Measurements from ENCODE around the gene RAD50. TPM values are rescaled to one million over a fixed set of nuclear protein-coding genes. Genes with fewer than 3 reads are reported as not detected.

RAD50 gene
- polyA plus RNA-seq, 1 of the 3 experiments (the other 2 are of a cell fraction): 20.0 TPM

- peaks cover 27% of the 10 kb centered on the region for H3F3A ChIP-seq (replicated peaks; ENCODE audit: insufficient read depth)
- no peaks in the 10 kb centered on the region for H3K36me3 ChIP-seq (replicated peaks in 1 of 2; ENCODE audit: control insufficient read depth in 1 of 2, insufficient read depth in 2 of 2, low read length in 1 of 2)
- H3K79me2 ChIP-seq (ENCODE audit: insufficient read depth): no peaks in the 10 kb centered on the region
- DNase-seq: no peak
- H3K4me1 ChIP-seq (ENCODE audit: control insufficient read depth in 1 of 2, insufficient read depth in 2 of 2, low read depth in 1 of 2, low read length in 1 of 2): peaks cover 0 to 26% of the 10 kb centered on the region in 2 experiments; a peak in 3 of 4 replicates
- CTCF ChIA-PET: interaction anchor here (1.2 to 1.4 kb wide), 2 partner anchors 11 to 150 kb away, joined by 3 to 4 read pairs; no protein-coding TSS in a partner anchor
- POLR2A ChIA-PET: no interaction called here
- WGBS (ENCODE audit: low lambda C conversion rate): 19% methylated on average over 7 of the region's 7 CpGs
- peak overlapping the region; percentile 17; the same call in 1 of the 2 replicates for H3K4me2 ChIP-seq
- no peak overlapping the region for H3K9ac ChIP-seq
- H3K9me3 ChIP-seq: no peaks in the 10 kb centered on the region
- H3K27ac ChIP-seq (ENCODE audit: low read depth in 2 of 2, low read length in 1 of 2): peak overlapping the region in 1 of 2 experiments; percentile 68; a peak in 2 of 4 replicates
- H4K20me1 ChIP-seq (ENCODE audit: insufficient read depth): no peaks in the 10 kb centered on the region
- no peaks in the 10 kb centered on the region for H3K9me2 ChIP-seq
- peak overlapping the region; percentile 19; the same call in 1 of the 2 replicates for H2AFZ ChIP-seq (ENCODE audit: low read depth)
- H3K27me3 ChIP-seq (ENCODE audit: insufficient read depth): no peaks in the 10 kb centered on the region
- H3K4me3 ChIP-seq (ENCODE audit: low read depth in 2 of 2, low read length in 1 of 2): no peak overlapping the region
- TF ChIP-seq MAX (IDR thresholded peaks at IDR 0.05; ENCODE audit: low read depth) (peak; percentile 72), RCOR1 (IDR thresholded peaks at IDR 0.05; ENCODE audit: low read length) (no peak), JUND (IDR thresholded peaks at IDR 0.05) (peak; percentile 72), PBX3 (IDR thresholded peaks at IDR 0.05) (peak; percentile 61), GATA2 (CRISPR knock-in tag; IDR thresholded peaks at IDR 0.05) (no peak), ELF1 (IDR thresholded peaks at IDR 0.05) (no peak), RXRA (IDR thresholded peaks at IDR 0.05; ENCODE audit: borderline replicate concordance, low read depth) (peak; percentile 83; the same call in 1 of the 2 replicates), RAD21 (IDR thresholded peaks at IDR 0.05; ENCODE audit: low read length) (no peak; the same call in 1 of the 2 replicates), EZH2phosphoT487 (IDR thresholded peaks at IDR 0.05; ENCODE audit: borderline replicate concordance, low read depth) (no peak), MXI1 (IDR thresholded peaks at IDR 0.05; ENCODE audit: low read depth, low read length) (no peak), CTCF (IDR thresholded peaks at IDR 0.05) (peak; percentile 64), TCF12 (IDR thresholded peaks at IDR 0.05) (peak; percentile 69), POLR2AphosphoS5 (IDR thresholded peaks at IDR 0.05; ENCODE audit: low read depth, low read length) (0 out of 2 replicates have a peak, but pooled peaks have one; percentile 17), ZBTB33 (IDR thresholded peaks at IDR 0.05; ENCODE audit: borderline replicate concordance, low read depth) (no peak), USF1 (IDR thresholded peaks at IDR 0.05; ENCODE audit: borderline replicate concordance, low read depth) (no peak), CHD2 (IDR thresholded peaks at IDR 0.05; ENCODE audit: low read length, partially characterized antibody) (no peak), RFX5 (IDR thresholded peaks at IDR 0.05; ENCODE audit: low read length) (no peak), NFIC (IDR thresholded peaks at IDR 0.05; ENCODE audit: borderline replicate concordance) (peak; percentile 50; the same call in 1 of the 2 replicates), MEF2A (IDR thresholded peaks at IDR 0.05; ENCODE audit: borderline replicate concordance, low read depth) (no peak), IRF3 (IDR thresholded peaks at IDR 0.05; ENCODE audit: low read depth, low read length) (no peak), TAF1 (IDR thresholded peaks at IDR 0.05; ENCODE audit: borderline replicate concordance, low read depth, low read length) (no peak; the same call in 1 of the 2 replicates), YY1 (IDR thresholded peaks at IDR 0.05; ENCODE audit: low read depth) (no peak), FOXM1 (IDR thresholded peaks at IDR 0.05; ENCODE audit: low read depth) (no peak), TEAD4 (IDR thresholded peaks at IDR 0.05; ENCODE audit: borderline replicate concordance, insufficient read depth) (0 out of 2 replicates have a peak, but pooled peaks have one; percentile 23), EP300 (IDR thresholded peaks at IDR 0.05; ENCODE audit: borderline replicate concordance in 1 of 2, low read depth in 1 of 2, low read length in 1 of 2) (no peak; a peak in 1 of 4 replicates), FOXJ3 (CRISPR knock-in tag; IDR thresholded peaks at IDR 0.05) (no peak), FOSL2 (IDR thresholded peaks at IDR 0.05; ENCODE audit: borderline replicate concordance, low read depth) (peak; percentile 79; the same call in 1 of the 2 replicates), SIN3A (IDR thresholded peaks at IDR 0.05; ENCODE audit: borderline replicate concordance, low read depth, low read length) (peak; percentile 45; the same call in 1 of the 2 replicates)
Observed at GRCh38 chr5:132677191-132677590, 120.4 kb downstream of the RAD50 start.
